ENCODE data around the gene FBXO42. TPM values are rescaled to one million over a fixed set of nuclear protein-coding genes. Genes with fewer than 3 reads are reported as not detected.

The FBXO42 gene
- total and polyA plus RNA-seq, 4 donors, result 5.9 to 9.4 (median 6.5) TPM

DNA sequence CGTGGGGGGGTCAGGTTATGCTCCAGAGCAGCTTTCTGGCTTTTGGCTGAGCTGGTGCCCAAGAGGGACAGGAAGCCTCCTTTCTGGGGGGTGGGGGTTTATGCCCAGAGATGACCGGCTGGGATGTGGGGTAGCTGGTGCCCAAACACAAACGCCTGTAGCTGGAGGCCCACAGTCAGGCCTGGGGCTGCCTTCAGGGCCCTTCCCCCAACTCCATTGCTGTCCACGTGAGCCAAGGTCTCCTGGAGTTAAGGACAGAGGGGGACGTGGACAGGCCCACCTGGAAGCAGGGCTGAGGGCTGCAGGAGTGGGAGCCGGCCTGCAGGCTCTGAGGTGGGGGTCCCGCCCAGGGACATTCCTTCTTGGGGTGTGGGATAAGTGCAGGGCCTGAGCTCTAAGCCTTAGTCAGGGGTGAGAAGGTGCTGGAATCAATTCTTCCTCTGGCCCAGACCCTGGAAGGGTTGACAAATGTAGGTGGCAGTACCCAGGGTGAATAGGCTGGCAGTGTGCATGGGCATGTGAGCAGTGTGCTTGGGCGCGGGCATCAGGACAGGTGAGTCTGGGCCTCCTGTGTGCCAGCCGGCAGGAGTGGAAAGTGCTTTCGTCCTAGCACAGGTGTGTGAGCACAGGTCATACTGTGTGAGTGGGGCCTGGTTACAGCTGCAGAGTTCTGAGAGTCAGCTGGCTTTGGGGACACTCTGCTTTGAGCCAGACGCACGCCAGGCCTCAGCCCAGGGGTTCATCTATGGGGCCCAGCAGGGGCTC is 122.1 kb downstream of the FBXO42 start:
- Histone ChIP-seq H3K9ac (ENCODE audit: low read depth in 1 of 2, low read length in 2 of 2) (no peak overlapping the region), H3K27ac (ENCODE audit: low read depth in 1 of 2, low read length in 2 of 2) (no peak overlapping the region), H3K4me3 (ENCODE audit: low read depth in 1 of 3, low read length in 3 of 3) (no peak overlapping the region), H3K36me3 (ENCODE audit: control insufficient read depth in 4 of 4, insufficient read depth in 3 of 4, low read depth in 1 of 4, low read length in 3 of 4) (no peaks in the 10 kb centered on the region), H3K9me3 (ENCODE audit: control insufficient read depth in 4 of 4, low read length in 3 of 4) (no peaks in the 10 kb centered on the region), H3K27me3 (ENCODE audit: control insufficient read depth in 4 of 4, insufficient read depth in 4 of 4, low read length in 3 of 4) (no peaks in the 10 kb centered on the region), H3K4me1 (ENCODE audit: control insufficient read depth in 4 of 4, insufficient read depth in 4 of 4, low read length in 3 of 4) (peaks cover 1 to 12% (median 6%) of the 10 kb centered on the region in 4 donors)
- WGBS, result 85% methylated on average over 13 of the region's 13 CpGs
- DNase-seq (ENCODE audit: low spot score), result no peak
- TF ChIP-seq ATF3 (IDR thresholded peaks at IDR 0.05), result no peak
- no peak for TF ChIP-seq NR2F2 (IDR thresholded peaks at IDR 0.05)
- no peak for TF ChIP-seq FOXA2 (IDR thresholded peaks at IDR 0.05)
- TF ChIP-seq, protein P1, sequence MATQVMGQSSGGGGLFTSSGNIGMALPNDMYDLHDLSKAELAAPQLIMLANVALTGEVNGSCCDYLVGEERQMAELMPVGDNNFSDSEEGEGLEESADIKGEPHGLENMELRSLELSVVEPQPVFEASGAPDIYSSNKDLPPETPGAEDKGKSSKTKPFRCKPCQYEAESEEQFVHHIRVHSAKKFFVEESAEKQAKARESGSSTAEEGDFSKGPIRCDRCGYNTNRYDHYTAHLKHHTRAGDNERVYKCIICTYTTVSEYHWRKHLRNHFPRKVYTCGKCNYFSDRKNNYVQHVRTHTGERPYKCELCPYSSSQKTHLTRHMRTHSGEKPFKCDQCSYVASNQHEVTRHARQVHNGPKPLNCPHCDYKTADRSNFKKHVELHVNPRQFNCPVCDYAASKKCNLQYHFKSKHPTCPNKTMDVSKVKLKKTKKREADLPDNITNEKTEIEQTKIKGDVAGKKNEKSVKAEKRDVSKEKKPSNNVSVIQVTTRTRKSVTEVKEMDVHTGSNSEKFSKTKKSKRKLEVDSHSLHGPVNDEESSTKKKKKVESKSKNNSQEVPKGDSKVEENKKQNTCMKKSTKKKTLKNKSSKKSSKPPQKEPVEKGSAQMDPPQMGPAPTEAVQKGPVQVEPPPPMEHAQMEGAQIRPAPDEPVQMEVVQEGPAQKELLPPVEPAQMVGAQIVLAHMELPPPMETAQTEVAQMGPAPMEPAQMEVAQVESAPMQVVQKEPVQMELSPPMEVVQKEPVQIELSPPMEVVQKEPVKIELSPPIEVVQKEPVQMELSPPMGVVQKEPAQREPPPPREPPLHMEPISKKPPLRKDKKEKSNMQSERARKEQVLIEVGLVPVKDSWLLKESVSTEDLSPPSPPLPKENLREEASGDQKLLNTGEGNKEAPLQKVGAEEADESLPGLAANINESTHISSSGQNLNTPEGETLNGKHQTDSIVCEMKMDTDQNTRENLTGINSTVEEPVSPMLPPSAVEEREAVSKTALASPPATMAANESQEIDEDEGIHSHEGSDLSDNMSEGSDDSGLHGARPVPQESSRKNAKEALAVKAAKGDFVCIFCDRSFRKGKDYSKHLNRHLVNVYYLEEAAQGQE (IDR thresholded peaks at IDR 0.05), result no peak
- no peak for TF ChIP-seq MAX (IDR thresholded peaks at IDR 0.05)
- TF ChIP-seq FOXA1 (IDR thresholded peaks at IDR 0.05), result no peak
- TF ChIP-seq, protein P2, sequence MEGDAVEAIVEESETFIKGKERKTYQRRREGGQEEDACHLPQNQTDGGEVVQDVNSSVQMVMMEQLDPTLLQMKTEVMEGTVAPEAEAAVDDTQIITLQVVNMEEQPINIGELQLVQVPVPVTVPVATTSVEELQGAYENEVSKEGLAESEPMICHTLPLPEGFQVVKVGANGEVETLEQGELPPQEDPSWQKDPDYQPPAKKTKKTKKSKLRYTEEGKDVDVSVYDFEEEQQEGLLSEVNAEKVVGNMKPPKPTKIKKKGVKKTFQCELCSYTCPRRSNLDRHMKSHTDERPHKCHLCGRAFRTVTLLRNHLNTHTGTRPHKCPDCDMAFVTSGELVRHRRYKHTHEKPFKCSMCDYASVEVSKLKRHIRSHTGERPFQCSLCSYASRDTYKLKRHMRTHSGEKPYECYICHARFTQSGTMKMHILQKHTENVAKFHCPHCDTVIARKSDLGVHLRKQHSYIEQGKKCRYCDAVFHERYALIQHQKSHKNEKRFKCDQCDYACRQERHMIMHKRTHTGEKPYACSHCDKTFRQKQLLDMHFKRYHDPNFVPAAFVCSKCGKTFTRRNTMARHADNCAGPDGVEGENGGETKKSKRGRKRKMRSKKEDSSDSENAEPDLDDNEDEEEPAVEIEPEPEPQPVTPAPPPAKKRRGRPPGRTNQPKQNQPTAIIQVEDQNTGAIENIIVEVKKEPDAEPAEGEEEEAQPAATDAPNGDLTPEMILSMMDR (IDR thresholded peaks at IDR 0.05; ENCODE audit: low read depth, low read length, missing input control), result no peak
- no peak for TF ChIP-seq JUND (IDR thresholded peaks at IDR 0.05)
- no peak for TF ChIP-seq RAD21 (IDR thresholded peaks at IDR 0.05)
- TF ChIP-seq SP1 (IDR thresholded peaks at IDR 0.05), result no peak
- no peak for TF ChIP-seq GABPA (IDR thresholded peaks at IDR 0.05 in 1 of 2, conservative IDR thresholded peaks at IDR 0.05 in 1 of 2)

DNA sequence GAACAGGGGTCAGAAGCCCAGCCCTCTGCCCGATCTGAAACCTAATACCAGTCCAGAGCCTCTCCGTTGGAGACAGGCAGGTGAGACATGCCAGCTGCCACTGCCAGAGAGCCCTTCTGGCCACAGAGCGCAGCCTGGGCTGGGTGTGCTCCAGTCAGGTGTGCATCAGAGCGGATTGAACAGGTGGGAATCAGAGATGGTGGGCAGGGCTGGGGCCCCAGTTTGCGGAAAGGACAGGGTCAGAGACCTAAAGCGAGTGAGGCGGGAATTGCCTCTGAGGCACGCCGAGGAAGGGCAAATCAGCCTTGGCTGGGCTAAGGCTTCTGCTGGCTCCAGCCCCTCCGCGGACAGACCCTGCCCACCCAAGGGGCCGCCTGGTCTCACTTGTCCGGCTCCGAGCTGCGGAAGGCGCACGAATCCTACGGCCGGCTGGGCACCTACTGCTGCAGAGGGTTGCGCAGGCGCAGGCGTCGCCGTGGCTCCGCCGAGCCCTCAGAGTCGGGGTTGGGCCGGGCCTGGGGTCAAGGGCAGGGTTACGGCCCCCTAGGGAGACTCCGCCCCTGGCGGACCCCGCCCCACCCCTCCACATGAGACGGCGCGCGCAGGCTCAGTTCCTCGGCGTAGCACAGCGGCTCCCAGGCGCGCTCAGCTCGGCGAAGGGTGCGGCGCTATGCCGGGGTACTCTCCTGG is 125.6 kb downstream of the FBXO42 start:
- no peaks in the 10 kb centered on the region for H3K36me3 ChIP-seq (ENCODE audit: control insufficient read depth in 4 of 4, insufficient read depth in 3 of 4, low read depth in 1 of 4, low read length in 3 of 4)
- H3K9ac ChIP-seq (ENCODE audit: low read depth in 1 of 2, low read length in 2 of 2), result no peak overlapping the region
- H3K4me3 ChIP-seq (ENCODE audit: low read depth in 1 of 3, low read length in 3 of 3), result peak overlapping the region; percentile 49 to 61 (median 50)
- peak; percentile 87 for DNase-seq (ENCODE audit: low spot score)
- WGBS, result 10% methylated on average over 46 of the region's 46 CpGs
- H3K27me3 ChIP-seq (ENCODE audit: control insufficient read depth in 4 of 4, insufficient read depth in 4 of 4, low read length in 3 of 4), result no peaks in the 10 kb centered on the region
- peaks cover 1 to 12% (median 6%) of the 10 kb centered on the region in 4 donors for H3K4me1 ChIP-seq (ENCODE audit: control insufficient read depth in 4 of 4, insufficient read depth in 4 of 4, low read length in 3 of 4)
- H3K9me3 ChIP-seq (ENCODE audit: control insufficient read depth in 4 of 4, low read length in 3 of 4), result no peaks in the 10 kb centered on the region
- H3K27ac ChIP-seq (ENCODE audit: low read depth in 1 of 2, low read length in 2 of 2), result no peak overlapping the region
- TF ChIP-seq, protein P2 (IDR thresholded peaks at IDR 0.05; ENCODE audit: low read depth, low read length, missing input control), result no peak
- TF ChIP-seq, protein P3, sequence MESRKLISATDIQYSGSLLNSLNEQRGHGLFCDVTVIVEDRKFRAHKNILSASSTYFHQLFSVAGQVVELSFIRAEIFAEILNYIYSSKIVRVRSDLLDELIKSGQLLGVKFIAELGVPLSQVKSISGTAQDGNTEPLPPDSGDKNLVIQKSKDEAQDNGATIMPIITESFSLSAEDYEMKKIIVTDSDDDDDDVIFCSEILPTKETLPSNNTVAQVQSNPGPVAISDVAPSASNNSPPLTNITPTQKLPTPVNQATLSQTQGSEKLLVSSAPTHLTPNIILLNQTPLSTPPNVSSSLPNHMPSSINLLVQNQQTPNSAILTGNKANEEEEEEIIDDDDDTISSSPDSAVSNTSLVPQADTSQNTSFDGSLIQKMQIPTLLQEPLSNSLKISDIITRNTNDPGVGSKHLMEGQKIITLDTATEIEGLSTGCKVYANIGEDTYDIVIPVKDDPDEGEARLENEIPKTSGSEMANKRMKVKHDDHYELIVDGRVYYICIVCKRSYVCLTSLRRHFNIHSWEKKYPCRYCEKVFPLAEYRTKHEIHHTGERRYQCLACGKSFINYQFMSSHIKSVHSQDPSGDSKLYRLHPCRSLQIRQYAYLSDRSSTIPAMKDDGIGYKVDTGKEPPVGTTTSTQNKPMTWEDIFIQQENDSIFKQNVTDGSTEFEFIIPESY (IDR thresholded peaks at IDR 0.05), result no peak
- TF ChIP-seq YY1 (IDR thresholded peaks at IDR 0.05) (no peak), SP1 (IDR thresholded peaks at IDR 0.05) (peak; percentile 42), RXRA (IDR thresholded peaks at IDR 0.05) (peak; percentile 57 to 70), TAF1 (conservative IDR thresholded peaks at IDR 0.05) (no peak), NR2F2 (IDR thresholded peaks at IDR 0.05) (peak; percentile 64), JUND (IDR thresholded peaks at IDR 0.05) (no peak), FOXA2 (IDR thresholded peaks at IDR 0.05) (no peak), MAX (IDR thresholded peaks at IDR 0.05) (no peak), HNF4G (IDR thresholded peaks at IDR 0.05) (no peak), ATF3 (IDR thresholded peaks at IDR 0.05) (no peak), EGR1 (IDR thresholded peaks at IDR 0.05; ENCODE audit: low read depth in 2 of 2) (no peak), RAD21 (IDR thresholded peaks at IDR 0.05) (no peak)
